Activated CD4-positive, alpha-beta T cell treated with anti-CD3 and anti-CD28 coated beads, Interleukin-2, amount 10 ng/mL, durations not matched to agents 7 days and 5 days (primary cell): Measurements from ENCODE around the gene RBM41. TPM values are rescaled to one million over a fixed set of nuclear protein-coding genes. Genes with fewer than 3 reads are reported as not detected.

Experiments
- total RNA-seq, 2 experiments: library from RNA; stranded (reverse); gene quantifications; one replicate each; pipeline ENCODE4 v1.2.3, GENCODE V29; 2021

Gene RBM41
- total RNA-seq, 2 experiments from 2014 or later, result 12.8 to 14.5 TPM

Other genes with a start within 250 kb of the RBM41 start
- not detected for gene RIPPLY1, start 215.5 kb downstream of the RBM41 start, total RNA-seq
- not detected for gene CLDN2, start 198.4 kb downstream of the RBM41 start, total RNA-seq
- 1 to 10 TPM; 7.7 to 9.4 TPM for gene MORC4, start 118.6 kb downstream of the RBM41 start, total RNA-seq
- gene NUP62CL, start 87.6 kb upstream of the RBM41 start, total RNA-seq, result 1 to 10 TPM; 1.9 to 3.1 TPM
- not detected for gene DNAAF6, start 87.8 kb upstream of the RBM41 start, total RNA-seq